AG20443 (cell line): Measurements from ENCODE around the gene ADAMTSL3.

ENCODE experiments used
- DNase-seq: peaks from one replicate; pipeline ENCODE4 v3.0.0; 2012; ENCODE audit warnings: low spot score, mixed read lengths

Gene ADAMTSL3

DNA sequence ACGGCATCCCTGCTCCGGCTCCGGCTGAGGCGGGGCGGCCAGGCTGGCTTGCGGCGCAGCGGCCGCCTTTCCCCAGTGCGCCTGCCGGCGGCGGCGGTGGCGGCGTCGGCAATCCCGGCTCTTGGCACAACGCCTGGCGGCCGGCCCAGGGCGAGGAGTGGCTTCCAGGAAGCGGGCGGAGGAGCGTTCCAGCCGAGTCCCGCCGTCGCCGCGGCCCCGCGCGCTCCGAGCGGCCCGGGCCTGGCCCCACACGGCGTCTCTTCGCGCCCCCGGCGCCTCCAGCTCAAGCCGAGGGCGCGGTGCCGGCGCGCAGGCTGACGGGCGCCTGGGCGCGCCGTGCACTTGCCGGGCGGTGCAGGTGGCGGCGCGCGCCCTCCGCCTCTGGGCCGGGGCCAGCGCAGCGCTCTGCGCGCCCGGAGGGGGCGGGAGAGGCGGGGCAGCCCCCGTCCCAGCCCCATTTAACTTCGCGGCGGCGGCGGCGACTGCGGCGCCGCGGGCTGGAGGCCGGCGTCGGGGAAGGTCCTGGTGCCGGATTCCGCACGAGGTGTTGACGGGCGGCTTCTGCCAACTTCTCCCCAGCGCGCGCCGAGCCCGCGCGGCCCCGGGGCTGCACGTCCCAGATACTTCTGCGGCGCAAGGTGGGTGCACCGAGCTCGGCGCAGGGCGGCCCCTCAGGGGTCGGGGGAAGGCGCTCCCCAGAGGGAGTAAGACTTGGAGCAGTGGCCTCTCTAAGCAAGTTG, at the start of gene ADAMTSL3:
ADAMTSL3 (plus strand) TSS at position 485 of the 740 bp plus-strand sequence. CDS start 1,639 bp downstream, outside the sequence.
- peak; percentile 84 for DNase-seq

DNA sequence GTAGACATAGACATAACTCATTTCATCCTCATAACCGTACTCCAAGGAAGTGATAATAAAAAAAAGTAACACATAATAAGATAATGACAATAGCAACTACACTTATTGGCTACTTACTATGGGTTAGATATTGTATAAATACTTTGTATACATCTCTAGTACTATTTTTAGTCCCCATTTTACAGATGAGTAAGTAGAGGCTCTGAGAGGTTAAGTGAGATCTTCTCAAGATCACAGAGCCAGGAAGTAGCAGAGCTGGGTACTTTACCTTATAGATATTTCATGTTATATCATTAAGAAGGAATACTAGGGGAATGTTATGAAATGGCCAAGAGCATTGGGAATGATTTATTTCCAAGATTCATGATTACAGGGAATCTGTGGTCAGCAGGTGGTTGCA, 49.4 kb upstream of the ADAMTSL3 start:
- DNase-seq, result no peak

- DNase-seq, result no peak
Measured at GRCh38 chr15:83605111-83605945, 48.6 kb upstream of the ADAMTSL3 start.

- no peak for DNase-seq
Measured at GRCh38 chr15:83610132-83610531, 43.8 kb upstream of the ADAMTSL3 start.

GRCh38 chr15:83610901-83611685, 42.8 kb upstream of the ADAMTSL3 start:
- DNase-seq, result no peak

- DNase-seq, result no peak
Measured at GRCh38 chr15:83612226-83612625, 41.7 kb upstream of the ADAMTSL3 start.

GRCh38 chr15:83612898-83613635, 40.9 kb upstream of the ADAMTSL3 start:
- no peak for DNase-seq

GRCh38 chr15:83613714-83614113, 40.2 kb upstream of the ADAMTSL3 start:
- no peak for DNase-seq

GRCh38 chr15:83616840-83617239, 37.1 kb upstream of the ADAMTSL3 start:
- DNase-seq, result no peak

DNA sequence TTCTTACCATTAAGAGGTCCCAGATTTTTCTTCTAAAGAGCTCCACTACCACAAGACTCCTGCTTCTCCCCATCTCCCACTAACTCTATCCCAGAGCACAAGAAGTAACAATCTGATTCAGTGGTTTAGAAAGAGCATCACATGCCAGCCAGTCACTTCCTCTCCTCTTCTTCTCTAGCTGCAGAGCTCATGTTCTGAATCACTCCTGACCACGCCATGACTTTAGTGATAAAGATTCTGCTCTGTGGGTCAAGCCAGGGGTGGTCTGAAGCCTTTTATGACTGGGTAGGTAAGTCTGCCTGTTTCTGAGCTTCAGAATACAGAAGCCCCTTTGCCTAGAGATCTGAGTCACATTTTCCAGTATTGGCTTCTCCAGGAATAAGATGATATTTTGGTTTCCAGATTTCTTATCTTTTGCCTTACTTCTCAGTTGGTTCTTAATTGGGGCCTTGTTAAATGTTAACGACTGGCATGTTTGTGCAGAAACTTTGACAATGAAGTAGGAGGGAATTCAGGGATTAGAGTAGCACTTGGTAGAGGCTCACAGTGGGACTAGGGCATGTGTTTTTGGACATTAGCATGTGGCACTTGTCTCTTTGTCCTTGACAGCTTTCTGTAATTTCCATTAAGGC, 27.6 kb upstream of the ADAMTSL3 start:
- no peak for DNase-seq

- no peak for DNase-seq
Measured at GRCh38 chr15:83631534-83631933, 22.4 kb upstream of the ADAMTSL3 start.

GRCh38 chr15:83643201-83643600, 10.7 kb upstream of the ADAMTSL3 start:
- DNase-seq, result no peak

DNA sequence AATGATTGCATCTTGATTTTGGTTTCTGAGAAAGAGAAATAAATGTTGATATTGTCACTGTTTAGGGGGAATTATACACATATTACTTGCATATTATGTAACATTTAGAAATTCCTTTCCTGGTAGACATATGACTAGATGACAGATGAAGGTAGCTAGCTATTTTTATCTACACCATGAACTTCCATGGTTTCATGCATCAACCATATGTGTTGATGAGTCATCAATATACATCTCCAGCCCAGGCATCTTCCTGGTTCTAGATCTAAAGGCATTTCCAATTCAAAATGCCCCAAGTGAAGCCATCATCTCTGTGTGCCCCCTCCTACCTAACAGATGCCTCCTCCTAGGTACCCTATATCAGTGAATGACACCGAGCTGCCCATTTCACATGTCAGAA, 9.5 kb upstream of the ADAMTSL3 start:
- no peak for DNase-seq

- DNase-seq, result no peak
Measured at GRCh38 chr15:83650831-83651230, 3.1 kb upstream of the ADAMTSL3 start.

DNA sequence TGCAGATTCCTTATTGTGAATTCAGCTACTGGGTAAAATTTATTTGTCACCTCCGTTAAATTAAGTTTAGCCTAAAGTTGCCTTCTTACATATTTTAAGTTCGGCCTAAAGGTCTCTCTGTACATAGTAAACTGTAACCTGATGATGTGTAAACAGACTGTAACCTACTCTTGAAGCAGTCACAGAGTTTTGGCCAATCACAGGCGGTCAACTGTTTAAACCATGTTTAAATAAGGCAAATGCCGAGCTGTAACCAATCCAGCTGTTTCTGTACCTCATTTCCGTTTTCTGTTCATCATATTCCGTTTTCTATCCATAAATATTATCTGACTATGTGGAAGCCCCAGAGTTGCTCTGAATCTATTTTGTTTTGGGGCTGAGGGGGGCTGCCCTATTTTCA, 2.4 kb upstream of the ADAMTSL3 start:
- DNase-seq, result no peak

GRCh38 chr15:83652626-83653204, 1.2 kb upstream of the ADAMTSL3 start:
- DNase-seq, result no peak

DNA sequence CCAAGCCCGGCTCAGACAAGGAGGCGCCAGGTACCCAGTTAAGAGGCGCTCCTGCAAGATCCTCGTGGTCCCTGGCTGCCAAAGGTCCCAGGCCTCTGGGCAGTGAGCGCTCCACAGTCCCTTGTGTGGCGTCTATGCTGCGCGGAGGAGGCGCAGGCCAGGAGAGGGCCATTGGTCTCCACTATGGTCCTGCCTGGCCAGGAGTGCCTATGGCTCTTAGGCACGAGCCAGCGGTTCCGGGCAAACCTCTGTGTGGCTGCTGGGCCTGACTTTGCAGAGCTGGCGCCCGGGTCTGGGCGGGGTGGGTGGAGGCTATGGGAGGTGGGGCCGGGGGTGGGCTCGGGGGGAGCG, 660 bp upstream of the ADAMTSL3 start:
- DNase-seq, result no peak

DNA sequence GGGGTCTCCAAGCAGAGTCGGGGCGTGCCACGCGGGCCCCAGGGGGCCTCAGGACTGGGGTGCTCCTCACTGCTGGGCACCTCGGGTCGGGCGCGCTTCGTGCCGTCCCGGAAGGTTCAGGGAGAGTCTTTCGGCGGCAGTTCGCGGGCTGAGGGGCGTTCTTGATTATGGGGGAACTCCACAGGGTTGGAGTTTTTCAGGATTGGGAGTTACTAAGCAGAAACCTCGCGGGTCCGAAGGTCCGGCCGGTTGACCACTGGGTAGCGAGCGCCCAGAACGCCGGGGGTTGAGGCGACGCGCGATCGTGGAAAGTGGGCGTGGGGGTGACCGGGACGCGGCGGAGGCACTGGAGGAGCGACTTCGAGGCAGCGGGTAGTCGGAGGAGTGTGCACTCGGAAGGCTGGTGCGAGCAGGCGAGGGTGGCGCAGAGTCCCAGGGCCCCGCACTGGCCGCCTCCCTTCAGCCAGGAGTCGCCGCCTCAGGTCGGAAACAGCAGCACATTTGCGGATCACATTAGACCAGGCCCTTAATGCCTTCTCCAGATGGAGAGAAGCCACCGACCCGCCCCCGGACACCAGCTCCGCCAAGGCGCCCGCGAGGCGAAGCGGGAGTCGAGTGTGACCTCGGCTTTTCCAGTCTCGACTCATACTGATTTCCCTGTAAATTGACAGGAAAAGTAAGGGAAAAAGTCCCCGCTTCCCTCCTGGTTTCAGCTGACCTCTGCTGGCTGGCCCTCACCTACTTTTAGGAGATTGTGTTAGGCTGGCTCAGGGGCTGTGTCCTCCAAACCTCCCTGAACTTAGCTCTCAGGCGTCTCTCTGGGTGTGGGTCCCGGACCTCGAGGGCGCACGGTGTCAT, 685 bp downstream of the ADAMTSL3 start:
- DNase-seq, result no peak

DNA sequence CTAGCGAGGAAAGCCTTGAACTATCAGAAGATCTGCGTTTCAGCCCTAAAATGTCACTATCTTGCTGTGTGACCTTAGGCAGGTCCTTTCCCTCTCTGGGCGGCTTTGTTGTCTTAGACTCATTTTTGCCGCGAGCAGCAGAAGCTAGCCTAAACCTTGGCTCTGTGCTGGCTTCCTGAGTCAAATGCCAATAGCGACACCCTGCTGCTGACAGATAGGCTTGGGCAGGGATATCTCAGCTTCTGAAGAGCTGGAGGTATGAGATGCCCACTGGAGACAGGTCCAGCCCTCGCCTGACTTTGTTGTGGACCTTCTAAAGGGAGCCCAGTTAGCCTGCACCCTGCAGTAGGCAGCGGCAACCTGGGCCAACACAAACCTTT, 1.3 kb downstream of the ADAMTSL3 start:
- DNase-seq, result no peak

DNA sequence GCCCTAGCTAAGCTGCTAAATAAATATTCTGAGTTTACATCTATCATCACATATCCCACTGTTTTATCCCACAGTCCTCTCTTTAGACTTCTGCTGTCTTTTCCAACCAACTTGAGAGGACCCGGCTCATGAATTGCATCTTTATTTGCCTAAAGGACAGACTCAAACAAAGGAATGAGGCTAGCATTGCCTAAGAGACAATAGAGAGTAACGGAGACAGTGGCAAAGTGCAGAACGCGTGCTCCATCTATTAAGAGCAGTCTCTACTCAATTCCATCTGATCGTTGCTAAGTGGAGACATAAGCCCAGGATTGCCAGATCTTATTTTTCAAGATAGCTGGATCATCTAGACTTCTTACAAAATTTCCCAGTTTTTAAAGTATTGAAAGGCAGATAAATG, 2.3 kb downstream of the ADAMTSL3 start:
- DNase-seq, result no peak
